C4-2B (cell line): Measurements from ENCODE around the gene TAS2R50.

Experiments used
- CTCF ChIP-seq: fragments of 450-650 bp; conservative IDR thresholded peaks from 2 replicates; pipeline ENCODE4 v1.5.1; 2017; ENCODE audit warnings: mild to moderate bottlenecking
- ZFX ChIP-seq: fragments of 450-650 bp; IDR thresholded peaks from 2 replicates; pipeline ENCODE4 v1.6.1; 2017

- TF ChIP-seq CTCF (no peak), ZFX (no peak)
Observed at GRCh38 chr12:10956085-10956484, 30.6 kb downstream of the TAS2R50 start.
